Body of pancreas (tissue), 4 donors: ENCODE results near the gene TJAP1. TPM values are rescaled to one million over a fixed set of nuclear protein-coding genes. Genes with fewer than 3 reads are reported as not detected.
"Not testable (repeated sequence)": the region's sequence is repeated elsewhere in the genome, so short reads cannot be mapped to it uniquely, and the experiment has no call there.

Source experiments
- ATAC-seq: fragments of 150-250 bp; one replicate; pipeline ENCODE4 v1.9.1; 2016
- DNase-seq, 4 donors: peaks; one replicate each; pipeline ENCODE4 v3.0.0-alpha.2; 2019
- H3K27ac ChIP-seq, 4 donors: fragments of 200-600 bp; sonication (generic); 1 replicate in 3 of 4; 2 replicates in 1 of 4; pipeline versions ENCODE4 v1.5.1 to v1.6.1; 2016 to 2019; ENCODE audit warnings: mild to moderate bottlenecking in 1 of 4, mixed read lengths in 1 of 4, moderate library complexity in 1 of 4
- H3K27me3 ChIP-seq, 2 donors: fragments of 200-600 bp; sonication (generic); one replicate each; pipeline ENCODE4 v1.6.0; 2016; ENCODE audit warnings: mild to moderate bottlenecking in 1 of 2
- H3K36me3 ChIP-seq, 2 donors: fragments of 200-600 bp; sonication (generic); replicated peaks in 1 of 2; 2 replicates each; pipeline ENCODE4 v1.5.1; 2016; ENCODE audit warnings: low read depth in 2 of 2; ENCODE audit not compliant: insufficient read depth in 1 of 2
- H3K4me1 ChIP-seq: fragments of 200-600 bp; sonication (generic); one replicate; pipeline ENCODE4 v1.6.0; 2016
- H3K4me3 ChIP-seq, 2 donors: fragments of 200-600 bp; sonication (generic); 1 replicate in 1 of 2; 2 replicates in 1 of 2; pipeline ENCODE4 v1.5.1; 2016 to 2019
- H3K9me3 ChIP-seq, 3 donors: fragments of 200-600 bp; sonication (generic); 1 replicate in 2 of 3; 2 replicates in 1 of 3; pipeline ENCODE4 v1.5.1; 2016
- CTCF ChIP-seq, 7 experiments: fragments of 450-650 bp in 4 of 7; fragments of 200-600 bp in 3 of 7; sonication (generic) in 3 of 7; IDR thresholded peaks; one replicate each; pipeline ENCODE4 v1.5.1; 2016 to 2019; ENCODE audit warnings: antibody characterized with exemption in 7 of 7
- POLR2A ChIP-seq, 3 donors: fragments of 450-650 bp; IDR thresholded peaks; one replicate each; pipeline ENCODE4 v1.6.1; 2016; ENCODE audit warnings: antibody characterized with exemption in 3 of 3, mild to moderate bottlenecking in 2 of 3
- WGBS, 2 donors: methylation state at CpG; one replicate each; pipeline ENCODE4 v1.1.5; 2017; 5-methylcytosine and 5-hydroxymethylcytosine counted together
- intact Hi-C: fragments of 100-400 bp; cut with DNase I; formaldehyde crosslinking; loops from one replicate; pipeline ENCODE4 v1.15.1; 2023
- total RNA-seq, 2 donors: library from RNA; depleted of rRNA; stranded (reverse); fragments of >200 nt; gene quantifications; one replicate each; pipeline ENCODE4 v1.1.0, GENCODE V29; 2016

Gene TJAP1
- total RNA-seq, 2 donors from 2014 or later, result 16.9 to 47.5 TPM

GRCh38 chr6:43532201-43532600 is 54.8 kb downstream of the TJAP1 start:
- TF ChIP-seq POLR2A (IDR thresholded peaks at IDR 0.05) (no peak), CTCF (IDR thresholded peaks at IDR 0.05) (no peak)
- 76 to 85% methylated on average over 1 of the region's 1 CpG for WGBS, 2 donors
- peaks cover 0 to 10% of the 10 kb centered on the region in 2 donors for H3K36me3 ChIP-seq

DNA sequence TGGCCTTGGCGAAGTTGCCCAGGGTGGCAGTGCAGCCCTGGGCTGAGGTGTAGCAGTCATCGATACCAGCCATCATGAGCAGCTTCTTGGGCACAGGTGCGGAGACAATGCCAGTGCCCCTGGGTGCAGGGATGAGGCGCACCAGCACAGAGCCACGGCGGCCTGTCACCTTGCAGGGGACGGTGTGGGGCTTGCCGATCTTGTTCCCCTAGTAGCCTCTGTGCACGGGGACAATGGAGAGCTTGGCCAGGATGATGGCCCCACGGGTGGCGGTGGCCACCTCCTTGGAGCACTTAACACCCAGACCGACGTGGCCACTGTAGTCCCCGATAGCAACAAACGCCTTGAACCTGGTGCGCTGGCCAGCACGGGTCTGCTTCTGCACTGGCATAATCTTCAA is 61.6 kb downstream of the TJAP1 start:
- H3K4me1 ChIP-seq, H3K27ac ChIP-seq, H3K4me3 ChIP-seq, DNase-seq, intact Hi-C loops, H3K27me3 ChIP-seq, ATAC-seq, H3K9me3 ChIP-seq: not testable (repeated sequence)
- peaks cover 6 to 13% of the 10 kb centered on the region in 2 donors for H3K36me3 ChIP-seq
- 90% methylated on average over 14 of the region's 17 CpGs; no CpG with 5 or more reads in 1 of the 2 donors for WGBS, 2 donors

More at GRCh38 chr6:43532201-43532600, 54.8 kb downstream of the TJAP1 start:
- Histone ChIP-seq H3K27me3 (no peaks in the 10 kb centered on the region), H3K4me1 (no peaks in the 10 kb centered on the region), H3K9me3 (no peaks in the 10 kb centered on the region), H3K27ac (no peak overlapping the region), H3K4me3 (no peak overlapping the region)
- intact Hi-C loops, result no loop called here
- DNase-seq, result no peak
- no peak for ATAC-seq

DNA sequence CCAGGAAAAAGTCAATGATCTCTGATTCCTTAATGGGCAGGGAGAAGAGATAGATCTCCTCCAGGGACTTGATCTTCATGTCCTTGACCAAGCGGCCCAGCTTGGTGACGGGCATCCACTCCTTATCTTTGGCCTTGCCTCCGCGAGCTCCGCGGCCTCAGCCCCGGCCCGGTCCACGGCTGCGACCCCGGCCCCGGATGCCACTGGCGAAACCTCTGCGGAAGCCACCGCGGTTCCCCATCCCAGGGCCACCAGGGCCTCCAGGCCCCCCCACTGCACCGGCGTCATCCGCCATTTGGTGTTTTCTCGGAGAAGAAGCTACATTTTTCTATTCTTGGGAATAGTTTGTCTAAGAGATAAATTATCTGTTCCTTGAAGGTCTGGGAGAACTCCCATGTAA is 62.0 kb downstream of the TJAP1 start:
- peaks cover 6 to 15% of the 10 kb centered on the region in 2 donors for H3K36me3 ChIP-seq
- H3K27me3 ChIP-seq, H3K4me1 ChIP-seq, H3K27ac ChIP-seq, DNase-seq, intact Hi-C loops, H3K9me3 ChIP-seq, H3K4me3 ChIP-seq, ATAC-seq: not testable (repeated sequence)
- 94 to 99% methylated on average over 20 of the region's 20 CpGs for WGBS, 2 donors

DNA sequence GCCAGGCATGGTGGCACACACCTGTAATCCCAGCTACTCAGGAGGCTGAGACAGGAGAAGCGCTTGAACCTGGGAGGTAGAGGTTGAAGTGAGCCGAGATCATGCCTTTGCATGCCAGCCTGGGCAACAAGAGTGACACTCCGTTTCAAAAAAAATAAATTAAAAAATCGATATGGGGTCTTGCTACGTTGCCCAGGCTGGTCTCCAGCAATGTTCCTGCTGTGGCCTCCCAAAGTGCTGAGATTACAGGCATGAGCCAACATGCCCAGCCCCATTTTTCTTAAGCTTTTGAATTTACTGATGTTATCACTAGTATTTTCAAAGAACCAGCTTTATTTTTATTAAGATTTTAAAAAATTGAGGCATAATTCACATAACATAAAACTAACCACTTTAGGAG is 63.1 kb downstream of the TJAP1 start:
- ATAC-seq (no peak), DNase-seq (no peak)
- 94% methylated on average over 5 of the region's 5 CpGs for WGBS, 2 donors
- H3K27me3 ChIP-seq, result no peaks in the 10 kb centered on the region
- intact Hi-C loops, result no loop called here
- peaks cover 6 to 15% of the 10 kb centered on the region in 2 donors for H3K36me3 ChIP-seq
- no peak overlapping the region for H3K27ac ChIP-seq
- no peaks in the 10 kb centered on the region for H3K4me1 ChIP-seq
- no peak overlapping the region for H3K4me3 ChIP-seq
- H3K9me3 ChIP-seq, result no peaks in the 10 kb centered on the region
- TF ChIP-seq POLR2A (IDR thresholded peaks at IDR 0.05) (no peak), CTCF (IDR thresholded peaks at IDR 0.05) (no peak)

DNA sequence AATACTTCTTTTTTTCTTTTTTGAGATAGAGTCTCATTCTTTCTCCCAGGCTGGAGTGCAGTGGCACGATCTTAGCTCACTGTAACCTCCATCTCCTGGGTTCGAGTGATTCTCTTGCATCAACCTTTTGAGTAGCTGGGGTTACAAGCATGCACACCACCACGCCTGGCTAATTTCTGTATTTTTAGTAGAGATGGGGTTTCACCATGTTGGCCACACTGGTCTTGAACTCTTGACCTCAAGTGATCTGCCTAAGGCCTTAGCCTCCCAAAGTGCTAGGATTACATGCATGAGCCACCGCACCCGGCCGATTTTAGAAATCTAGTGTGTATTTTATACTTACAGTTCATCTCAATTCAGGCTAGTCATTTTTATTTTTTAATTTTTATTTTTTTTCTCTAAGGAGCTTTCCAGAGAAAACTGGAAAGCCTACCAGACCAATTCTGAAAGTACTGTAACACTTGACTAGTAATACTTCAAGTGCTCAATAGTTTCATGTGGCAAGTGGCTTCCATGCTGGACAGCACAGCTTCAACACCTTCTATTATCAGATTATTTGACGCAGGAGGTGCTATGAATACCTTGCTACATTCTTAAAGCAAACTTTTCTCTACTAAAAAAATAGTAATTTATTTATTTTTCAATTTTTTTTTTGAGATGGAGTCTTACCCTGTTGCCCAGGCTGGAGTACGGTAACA is 64.6 kb downstream of the TJAP1 start:
- Histone ChIP-seq H3K27ac (no peak overlapping the region), H3K4me1 (no peaks in the 10 kb centered on the region), H3K4me3 (no peak overlapping the region), H3K9me3 (no peaks in the 10 kb centered on the region), H3K27me3 (no peaks in the 10 kb centered on the region), H3K36me3 (peaks cover 6 to 19% of the 10 kb centered on the region in 2 donors)
- 91 to 95% methylated on average over 8 of the region's 8 CpGs for WGBS, 2 donors
- DNase-seq, result no peak
- TF ChIP-seq POLR2A (IDR thresholded peaks at IDR 0.05) (no peak), CTCF (IDR thresholded peaks at IDR 0.05) (no peak)
- no peak for ATAC-seq
- intact Hi-C loops, result no loop called here

DNA sequence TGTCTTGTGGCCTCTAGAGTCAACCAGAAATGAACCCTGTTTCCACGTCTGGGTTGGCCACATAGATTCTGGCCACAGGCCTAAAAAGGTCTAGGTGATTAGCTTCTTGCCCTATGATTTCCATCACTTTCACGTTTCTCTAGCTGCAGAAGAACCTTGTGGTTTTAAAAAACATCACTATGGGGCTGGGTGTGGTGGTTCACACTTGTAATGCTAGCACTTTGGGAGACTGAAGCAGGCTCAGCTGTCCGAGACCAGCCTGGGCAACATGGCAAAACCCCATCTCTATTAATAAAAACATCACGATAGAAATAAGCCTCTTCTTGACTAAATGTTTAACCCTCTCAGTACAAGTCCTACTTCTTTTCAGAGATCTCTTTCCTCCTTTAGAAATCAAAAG is 67.1 kb downstream of the TJAP1 start:
- intact Hi-C loops, result no loop called here
- H3K27me3 ChIP-seq, result no peaks in the 10 kb centered on the region
- peaks cover 6 to 42% of the 10 kb centered on the region in 2 donors for H3K36me3 ChIP-seq
- TF ChIP-seq CTCF (IDR thresholded peaks at IDR 0.05), result no peak
- no peak for ATAC-seq
- H3K4me1 ChIP-seq, result no peaks in the 10 kb centered on the region
- H3K4me3 ChIP-seq, result no peak overlapping the region
- WGBS, 2 donors, result 58 to 61% methylated on average over 4 of the region's 4 CpGs
- H3K9me3 ChIP-seq, result no peaks in the 10 kb centered on the region
- no peak for DNase-seq
- H3K27ac ChIP-seq, result no peak overlapping the region
